HG03457 (cell line): ENCODE data around the gene CTSH.
"Not testable (repeated sequence)": the region's sequence is repeated elsewhere in the genome, so short reads cannot be mapped to it uniquely, and the experiment has no call there.

ENCODE experiments used
- ATAC-seq: cut with Tn5 transposase; IDR thresholded peaks from one replicate; pipeline ENCODE4 v1.9.1; 2021; ENCODE audit warnings: moderate number of reproducible peaks; ENCODE audit not compliant: unreplicated experiment

Gene CTSH

DNA sequence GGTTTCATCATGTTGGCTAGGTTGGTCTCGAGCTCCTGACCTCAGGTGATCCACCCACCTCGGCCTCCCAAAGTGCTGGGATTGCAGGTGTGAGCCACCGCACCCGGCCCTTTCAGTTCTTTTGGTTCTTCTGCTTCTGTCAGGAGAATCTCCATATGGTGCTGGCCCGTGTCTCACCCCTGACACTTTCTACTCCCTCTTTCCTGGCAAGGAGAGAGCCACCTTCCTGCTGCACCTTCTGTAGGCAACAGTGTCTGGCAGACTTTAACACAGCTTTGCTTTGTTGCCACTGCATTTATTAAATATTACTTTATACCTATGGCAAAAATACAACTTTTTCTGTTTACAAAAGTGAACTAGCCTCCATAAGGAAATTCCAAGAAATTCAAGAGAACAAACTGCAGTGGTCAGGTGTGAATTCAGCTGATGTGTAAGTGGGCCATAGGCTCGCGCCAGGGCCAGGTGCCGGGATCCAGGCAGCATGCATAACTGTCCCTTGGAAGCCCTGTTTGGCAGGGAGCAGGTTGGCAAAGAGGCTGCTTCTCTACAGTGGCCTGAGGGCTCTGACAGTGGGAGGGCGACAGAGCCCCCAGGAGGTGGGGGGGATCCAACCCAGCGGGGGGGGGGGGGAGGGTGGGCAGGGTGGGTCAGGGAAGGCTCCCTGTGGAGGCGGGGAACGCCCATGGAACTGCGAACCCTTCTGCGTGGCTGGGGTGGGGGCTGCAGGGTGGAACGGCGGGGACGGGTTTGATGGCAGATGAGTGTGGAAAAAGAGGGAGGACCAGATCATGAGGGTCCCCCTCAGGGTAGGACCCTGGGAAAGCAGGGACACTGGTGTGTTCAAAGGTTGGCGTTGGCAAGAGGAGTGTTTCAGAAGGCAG lies 21.1 kb downstream of the CTSH start:
- no peak for ATAC-seq

DNA sequence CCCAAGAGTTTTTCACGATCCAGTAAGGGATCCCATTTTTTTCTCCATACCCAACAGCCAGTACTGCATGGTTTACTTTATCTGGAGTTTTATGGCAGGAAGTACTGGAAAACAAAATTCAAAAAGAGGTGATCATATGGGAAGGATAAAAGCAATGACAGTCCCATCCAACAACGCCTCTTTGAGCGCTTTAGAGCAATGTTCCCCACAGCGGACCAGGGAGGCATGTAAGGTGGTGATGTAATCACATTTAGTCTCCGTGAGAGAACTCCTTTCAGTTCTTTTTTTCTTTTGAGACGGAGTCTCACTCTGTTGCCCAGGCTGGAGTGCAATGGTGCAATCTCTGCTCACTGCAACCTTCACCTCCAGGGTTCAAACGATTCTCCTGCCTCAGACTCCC lies 21.8 kb downstream of the CTSH start:
- ATAC-seq, result no peak

DNA sequence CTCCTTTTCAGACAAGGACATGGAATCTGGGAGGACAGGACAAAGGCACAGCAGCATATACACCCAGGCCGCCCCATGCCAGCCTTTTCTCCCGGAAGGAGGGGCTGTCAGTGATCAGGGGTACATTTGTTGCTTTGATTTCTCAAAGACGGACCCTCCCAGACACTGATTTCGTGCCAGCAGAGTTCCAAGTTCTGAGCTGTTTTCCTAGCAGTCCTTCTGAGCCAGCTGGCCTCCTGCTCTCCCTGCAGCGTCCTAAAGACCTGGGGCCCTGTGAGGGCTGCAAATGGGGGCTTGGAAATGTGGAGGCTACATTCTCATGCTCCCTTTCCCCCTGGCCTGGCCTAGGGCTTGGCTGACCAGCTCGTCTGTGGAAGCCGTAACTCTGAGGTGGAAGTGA lies 22.3 kb downstream of the CTSH start:
- ATAC-seq, result no peak

DNA sequence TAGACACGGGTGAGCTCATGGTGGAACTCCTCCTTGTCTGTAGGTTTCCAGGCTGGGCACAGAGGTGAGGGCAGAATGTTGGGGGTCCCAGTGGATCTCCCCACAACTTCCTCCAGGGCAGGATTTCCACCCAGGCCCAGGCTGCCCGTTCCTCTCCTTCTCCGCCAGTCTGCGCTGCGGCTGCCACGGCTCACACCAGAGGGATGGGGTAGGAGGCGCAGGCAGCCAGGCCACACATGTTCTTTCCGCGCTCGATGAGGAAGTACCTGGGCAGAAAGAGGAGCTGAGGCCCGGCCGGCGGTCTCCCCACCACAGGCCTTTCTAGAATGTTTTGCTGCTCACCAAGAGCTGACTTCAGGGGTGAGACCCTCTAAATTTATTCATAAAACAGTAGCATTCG lies 22.9 kb downstream of the CTSH start:
- no peak for ATAC-seq

DNA sequence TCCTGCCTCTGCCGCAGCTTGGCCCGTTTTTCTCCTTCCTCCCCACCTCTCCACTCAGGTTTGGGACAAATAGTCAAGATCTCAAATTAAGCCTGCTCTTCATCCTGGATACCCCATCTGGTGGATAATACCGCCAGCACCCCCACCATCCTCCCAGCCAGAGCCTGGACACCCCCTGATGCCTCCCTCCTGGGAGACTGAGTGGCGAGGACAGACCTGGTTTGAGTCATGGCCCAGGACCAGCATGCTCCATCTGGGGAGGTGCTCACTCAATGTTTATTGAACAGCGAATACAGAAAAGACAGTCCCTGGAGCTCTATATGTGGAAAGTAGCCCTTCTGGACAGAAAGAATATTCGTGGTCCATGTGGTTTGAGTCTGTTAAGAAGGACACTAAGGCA lies 23.3 kb downstream of the CTSH start:
- no peak for ATAC-seq

DNA sequence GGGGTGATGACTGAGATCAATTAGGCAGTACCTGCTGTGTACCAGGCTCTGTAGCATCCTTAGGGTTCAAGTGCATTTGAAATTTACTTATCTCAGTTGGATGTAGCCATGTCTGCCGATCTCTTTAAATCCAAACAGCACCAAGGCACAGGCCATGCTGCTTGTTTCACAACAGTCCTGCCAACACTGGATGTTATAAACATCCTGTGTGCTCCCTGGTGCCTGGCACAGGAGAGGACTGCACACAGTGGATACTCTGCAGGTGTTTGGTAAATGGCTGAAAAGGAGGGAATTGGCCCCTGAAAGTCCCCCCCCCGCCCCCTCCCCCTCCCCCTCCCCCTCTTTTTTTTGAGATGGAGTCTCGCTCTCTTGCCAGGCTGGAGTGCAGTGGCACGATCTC lies 27.0 kb downstream of the CTSH start:
- no peak for ATAC-seq

DNA sequence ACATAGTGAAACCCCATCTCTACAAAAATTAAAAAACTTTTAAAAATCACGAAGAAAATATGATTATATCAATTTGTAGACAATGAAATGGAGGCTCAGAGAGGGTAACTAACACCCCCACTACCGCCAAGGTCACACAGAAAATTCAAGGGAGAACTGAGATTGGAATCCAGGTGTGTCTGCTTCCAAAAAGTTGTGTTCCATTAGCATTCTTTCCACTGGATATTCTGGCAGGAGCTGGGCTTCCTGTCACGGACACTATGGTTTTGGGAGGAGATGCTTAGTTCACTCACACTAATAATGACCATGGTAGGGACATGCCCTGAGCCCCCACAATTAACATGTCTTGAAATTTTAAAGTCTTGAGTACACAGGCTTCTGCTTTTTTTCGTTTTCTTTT lies 28.8 kb downstream of the CTSH start:
- no peak for ATAC-seq

DNA sequence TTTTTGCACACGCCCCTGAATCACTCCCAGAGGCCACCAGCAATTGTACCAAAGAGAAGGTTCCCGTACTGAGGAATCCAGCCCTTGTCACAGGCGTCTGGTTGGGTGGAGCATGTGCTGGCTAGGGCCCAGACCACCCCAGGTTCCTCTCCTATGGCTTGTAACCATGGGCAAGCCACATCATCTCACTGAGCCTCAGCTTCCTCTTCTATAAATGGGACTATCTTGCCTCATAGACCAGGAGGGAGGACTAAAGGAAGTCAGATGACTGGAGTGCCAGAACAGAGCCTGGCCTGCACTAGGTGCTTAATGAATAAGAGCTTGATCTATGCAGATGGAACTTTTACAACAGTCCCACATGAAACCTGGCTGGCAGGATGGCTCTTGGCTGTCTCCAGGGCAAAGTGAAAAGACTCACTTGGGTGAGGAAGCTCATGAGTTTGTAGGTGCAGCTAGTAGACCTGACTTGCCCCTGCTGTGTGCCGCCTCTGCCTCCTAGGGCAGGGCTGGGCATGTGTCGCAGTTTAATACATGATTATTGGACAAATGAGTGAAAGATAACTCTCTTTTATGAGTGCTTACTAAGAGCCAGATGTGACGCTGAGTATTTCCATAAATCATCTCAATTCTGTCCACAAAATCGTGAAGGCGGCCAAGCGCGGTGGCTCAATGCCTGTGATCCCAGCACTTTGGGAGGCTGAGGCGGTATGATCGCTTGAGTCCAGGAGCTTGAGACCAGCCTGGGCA lies 29.3 kb downstream of the CTSH start:
- no peak for ATAC-seq

DNA sequence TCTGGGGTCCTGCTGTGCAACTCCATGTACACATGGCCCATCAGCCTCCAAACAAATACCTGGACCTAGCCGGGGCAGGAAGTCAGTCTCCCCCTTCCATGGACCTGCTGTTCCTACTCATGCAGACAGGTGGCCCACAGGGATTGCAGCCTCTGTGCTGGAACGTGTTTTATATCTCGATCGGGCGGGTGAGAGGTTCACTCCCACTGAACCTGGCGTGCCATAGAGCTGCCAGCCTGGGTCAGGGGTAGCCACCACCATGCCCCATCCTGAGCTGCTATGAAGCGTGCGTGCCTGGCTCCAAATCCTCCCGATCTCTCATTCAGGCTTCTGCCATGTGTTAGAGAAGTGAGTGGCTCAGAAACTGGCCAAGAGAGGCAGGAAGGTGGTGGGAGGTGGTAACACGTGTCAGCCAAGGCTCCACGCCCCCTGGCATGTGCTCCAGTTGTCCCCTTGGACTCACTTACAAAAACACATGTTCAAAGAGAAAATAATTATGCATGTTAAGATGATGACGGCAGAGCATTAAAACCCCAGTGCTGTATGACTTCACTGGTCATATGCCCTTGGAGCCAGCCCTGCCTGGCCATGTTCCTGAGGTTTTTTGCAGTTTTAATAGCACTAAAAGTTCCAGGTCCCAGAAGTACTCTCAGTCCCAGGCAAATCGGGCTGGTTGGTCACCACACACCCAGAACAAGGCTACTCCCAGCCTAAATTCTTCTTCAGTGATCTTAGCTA lies 30.6 kb downstream of the CTSH start:
- no peak for ATAC-seq

DNA sequence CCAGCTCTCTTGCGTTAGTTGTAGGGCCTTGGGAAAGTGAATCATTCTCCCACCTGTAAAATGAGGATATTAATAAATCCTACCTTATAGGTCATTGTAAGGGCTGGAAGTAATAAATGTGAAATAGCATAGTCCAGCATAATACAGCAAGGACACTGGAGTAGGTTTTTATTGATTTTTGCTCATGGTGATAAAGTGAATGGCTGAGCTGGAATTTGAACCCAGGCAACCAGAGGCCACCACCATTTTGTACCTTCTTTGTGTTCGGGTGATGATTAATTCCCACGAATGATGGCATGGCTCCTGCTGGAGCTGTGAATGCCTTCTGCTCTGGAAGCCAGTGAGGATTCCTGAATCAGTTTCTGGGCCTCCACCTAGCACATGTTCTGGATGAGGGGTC lies 31.8 kb downstream of the CTSH start:
- no peak for ATAC-seq

DNA sequence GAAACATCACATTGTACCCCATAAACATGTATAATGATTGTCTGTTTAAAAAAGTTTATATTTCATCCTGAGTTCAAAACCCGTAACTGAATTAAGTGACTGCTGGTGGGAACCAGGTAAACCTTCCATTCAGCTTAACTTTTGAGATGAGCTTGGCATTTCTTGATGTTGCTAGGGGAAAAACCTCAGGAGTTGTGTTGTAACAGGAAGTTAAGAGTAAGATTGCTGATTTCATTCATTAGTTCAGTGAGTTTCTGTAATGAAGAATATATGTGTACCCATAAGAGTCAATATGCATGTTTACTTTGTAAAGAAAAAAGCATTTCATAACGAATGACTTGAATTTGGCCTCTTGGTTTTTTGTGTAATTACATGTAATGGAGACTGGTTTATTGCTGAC lies 32.5 kb downstream of the CTSH start:
- no peak for ATAC-seq

DNA sequence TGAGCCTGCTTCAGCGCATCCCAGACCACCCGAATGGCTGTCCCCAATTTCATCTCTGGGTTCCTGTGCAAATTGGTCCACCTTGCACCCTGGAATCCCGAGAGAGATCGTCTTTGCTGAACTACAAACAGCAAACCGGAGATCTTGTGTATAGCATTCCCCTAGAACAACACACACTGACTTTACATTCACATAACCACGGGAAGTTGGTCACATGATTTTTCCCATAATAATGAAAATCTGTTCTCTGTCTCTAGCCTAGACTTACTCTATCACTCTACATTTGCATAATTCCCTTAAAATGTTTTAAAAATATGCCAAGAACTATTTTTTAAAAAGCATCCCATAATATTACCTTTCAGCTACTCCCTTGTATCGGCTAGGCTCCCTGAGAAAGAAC lies 34.6 kb downstream of the CTSH start:
- no peak for ATAC-seq

DNA sequence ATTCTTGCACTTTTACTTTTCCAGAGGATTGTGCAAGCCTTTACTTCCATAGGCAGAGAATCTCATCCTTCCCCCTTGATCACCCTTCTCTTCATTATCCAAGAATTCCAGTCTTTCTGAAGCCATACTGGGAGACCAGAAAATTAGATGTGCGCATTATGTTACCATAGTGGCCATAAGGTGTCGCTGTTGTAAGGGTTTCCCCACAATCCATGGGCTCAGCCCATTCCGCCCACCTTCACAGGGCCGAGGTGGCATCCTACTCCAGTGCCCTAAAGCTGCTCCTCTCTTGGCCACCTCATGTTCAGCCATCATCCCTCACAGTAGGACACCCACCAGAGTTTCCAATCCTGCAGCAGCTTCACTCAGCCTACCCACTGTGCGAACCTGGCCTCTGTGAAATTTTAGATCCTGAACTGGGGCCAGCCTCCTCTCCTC lies 35.0 kb downstream of the CTSH start:
- ATAC-seq, result no peak

DNA sequence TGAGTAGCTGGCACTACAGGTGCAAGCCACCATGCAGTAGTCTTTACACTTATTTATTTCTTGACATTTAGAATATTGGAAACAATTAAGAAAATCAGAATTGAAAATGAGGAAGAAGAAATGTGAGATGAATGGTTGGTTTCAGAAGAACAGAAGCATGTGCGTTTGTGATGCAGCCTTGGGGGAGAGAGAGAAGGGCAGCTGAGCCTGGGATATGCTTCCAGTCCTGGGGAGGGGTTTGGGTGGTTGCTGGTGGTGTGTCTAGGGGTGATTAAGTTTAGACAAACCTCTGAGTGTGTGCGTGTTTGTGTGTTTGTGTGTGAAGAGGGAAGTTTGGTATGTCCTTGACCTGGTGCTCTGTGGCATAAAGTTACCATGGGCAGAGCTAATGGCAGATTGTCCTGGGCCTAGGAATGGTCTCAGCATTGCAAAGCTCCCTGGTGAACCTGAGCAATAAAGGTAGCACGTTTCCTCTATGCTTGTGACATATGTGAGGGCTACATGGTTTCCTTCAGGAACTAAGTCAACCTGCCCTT lies 35.6 kb downstream of the CTSH start:
- no peak for ATAC-seq

DNA sequence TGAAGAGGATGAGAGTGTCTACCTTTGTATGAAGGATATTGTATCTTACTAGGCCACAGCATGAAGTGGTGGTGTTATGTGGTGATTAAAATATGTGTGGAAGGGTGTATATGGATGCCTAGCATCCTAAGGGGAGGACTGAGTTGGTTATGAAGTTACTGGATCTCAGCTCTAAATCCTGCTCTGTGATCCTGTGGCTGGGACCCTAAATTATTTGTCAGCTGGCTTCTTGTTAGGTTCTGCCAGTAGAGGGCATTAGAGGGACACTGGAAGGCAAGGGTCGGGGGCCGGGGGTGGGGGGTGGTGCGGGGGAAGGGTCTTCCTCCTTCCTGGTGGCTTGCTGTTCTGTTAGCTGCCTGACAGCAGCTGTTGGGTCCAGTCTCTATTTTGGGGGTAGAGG lies 37.3 kb downstream of the CTSH start:
- no peak for ATAC-seq

DNA sequence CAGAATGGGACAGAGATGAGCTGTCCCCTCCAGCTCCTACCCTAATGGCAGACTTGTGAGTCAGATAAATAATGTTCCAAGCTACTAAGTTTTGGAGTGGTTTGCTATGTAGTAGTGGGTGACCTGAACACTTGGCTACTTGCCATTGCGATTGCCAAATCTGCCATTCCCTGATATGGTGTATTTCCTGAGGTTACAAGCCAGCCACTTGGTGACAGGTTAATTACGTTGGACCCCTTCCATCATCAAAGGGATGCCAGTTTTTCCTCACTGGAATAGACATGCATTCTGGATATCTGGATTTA lies 38.6 kb downstream of the CTSH start:
- ATAC-seq, result no peak

DNA sequence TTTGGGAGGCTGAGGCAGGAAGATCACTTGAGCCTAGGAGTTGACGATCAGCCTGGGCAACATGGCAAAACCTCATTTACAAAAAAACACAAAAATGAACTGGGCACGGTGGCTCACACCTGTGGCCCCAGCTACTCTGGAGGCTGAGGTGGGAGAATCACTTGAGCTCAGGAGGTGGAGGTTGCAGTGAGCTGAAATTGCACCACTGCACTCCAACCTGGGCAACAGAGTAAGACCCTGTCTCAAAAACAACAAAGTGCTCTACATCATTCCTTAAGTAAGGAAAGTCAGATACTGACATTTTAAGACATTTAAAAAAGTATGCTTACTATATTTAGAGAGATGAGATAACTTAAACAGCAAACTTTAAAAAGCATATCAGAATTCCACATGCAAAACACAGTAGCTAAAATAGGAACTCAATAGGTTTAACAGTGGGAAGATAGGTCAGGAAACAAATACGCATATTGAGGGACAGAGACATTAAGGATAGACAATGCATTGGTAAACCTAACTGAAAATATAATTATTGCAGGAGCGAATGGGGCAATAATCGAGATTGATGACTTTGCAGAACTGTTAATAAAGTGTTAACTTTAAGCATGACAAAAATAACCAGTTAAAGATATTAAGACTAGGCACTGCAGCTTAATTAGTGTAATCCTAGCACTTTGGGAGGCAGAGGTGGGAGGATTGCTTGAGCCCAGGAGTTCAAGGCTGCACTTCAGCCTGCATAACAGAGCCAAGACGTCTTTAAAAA lies 40.1 kb downstream of the CTSH start:
- ATAC-seq, result no peak

DNA sequence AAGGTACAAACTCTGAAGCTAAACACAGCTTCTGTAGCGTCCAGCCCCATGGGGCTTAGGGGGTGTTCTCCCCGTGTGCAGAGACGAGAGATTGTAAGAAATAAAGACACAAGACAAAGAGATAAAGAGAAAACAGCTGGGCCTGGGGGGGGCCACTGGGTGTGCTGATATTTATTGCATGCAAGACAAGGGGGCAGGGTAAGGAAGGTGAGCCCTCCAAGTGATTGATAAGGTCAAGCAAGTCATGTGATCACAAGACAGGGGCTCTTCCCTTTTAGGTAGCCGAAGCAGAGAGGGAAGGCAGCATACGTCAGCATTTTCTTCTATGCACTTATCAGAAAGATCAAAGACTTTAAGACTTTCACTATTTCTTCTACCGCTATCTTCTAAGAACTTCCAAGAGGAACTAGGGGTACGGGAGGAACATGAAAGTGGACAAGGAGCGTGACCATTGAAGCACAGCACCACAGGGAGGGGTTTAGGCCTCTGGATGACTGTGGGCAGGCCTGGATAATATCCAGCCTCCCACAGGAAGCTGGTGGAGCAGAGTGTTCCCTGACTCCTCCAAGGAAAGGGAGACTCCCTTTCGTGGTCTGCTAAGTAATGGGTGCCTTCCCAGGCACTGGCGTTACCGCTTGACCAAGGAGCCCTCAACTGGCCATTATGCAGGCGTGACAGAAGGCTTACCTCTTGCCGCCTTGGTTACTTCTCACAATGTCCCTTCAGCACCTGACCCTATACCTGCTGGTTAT lies 42.4 kb downstream of the CTSH start:
- ATAC-seq, result not testable (repeated sequence)

DNA sequence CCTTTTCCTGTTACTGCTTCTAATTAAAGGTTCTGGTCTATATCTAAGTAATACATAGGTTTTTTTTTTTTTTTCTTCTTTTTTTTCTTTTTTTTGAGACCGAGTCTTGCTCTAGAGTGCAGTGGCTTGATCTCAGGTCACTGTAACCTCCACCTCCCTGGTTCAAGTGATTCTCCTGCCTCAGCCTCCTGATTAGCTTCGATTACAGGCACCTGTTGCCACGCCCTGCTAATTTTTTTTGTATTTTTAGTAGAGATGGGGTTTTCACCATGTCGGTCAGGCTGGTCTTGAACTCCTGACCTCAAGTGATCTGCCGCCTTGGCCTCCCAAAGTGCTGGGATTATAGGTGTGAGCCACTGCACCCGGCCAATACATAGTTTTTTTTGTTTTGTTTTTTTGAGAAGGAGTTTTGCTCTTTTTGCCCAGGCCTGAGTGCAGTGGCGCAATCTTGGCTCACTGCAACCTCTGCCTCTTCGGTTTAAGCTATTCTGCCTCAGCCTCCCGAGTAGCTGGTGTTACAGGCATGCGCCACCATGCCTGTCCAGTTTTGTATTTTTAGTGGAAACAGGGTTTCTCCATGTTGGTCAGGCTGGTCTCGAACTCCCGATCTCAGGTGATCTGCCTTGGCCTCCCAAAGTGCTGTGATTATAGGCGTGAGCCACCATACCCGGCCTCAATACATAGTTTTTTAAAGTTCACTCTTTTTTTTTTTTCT lies 43.9 kb downstream of the CTSH start:
- ATAC-seq, result not testable (repeated sequence)
